ENCODE data around the gene LRRC2. TPM values are rescaled to one million over a fixed set of nuclear protein-coding genes. Genes with fewer than 3 reads are reported as not detected.

Gene LRRC2
- total and polyA plus RNA-seq, 7 experiments from 2014 or later, result 0.10 to 0.48 (median 0.32) TPM; not detected in 2

DNA sequence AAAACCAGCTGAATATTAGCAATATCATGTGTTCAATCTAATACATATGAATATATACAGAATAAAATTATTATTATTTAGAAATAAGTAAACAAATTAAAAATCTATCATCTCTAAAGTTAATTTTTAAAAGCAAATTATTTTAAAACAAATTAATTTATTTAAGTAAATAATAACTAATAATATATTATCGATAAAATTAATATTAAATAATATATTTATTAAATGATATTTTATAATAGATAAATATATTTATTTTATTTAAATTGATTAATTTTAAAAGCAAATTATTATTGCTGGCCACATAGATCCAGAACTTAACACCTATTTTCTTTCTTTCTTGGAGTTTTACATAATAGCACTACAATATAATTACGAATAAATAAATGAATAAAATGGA, 46.1 kb downstream of the LRRC2 start:
- H3K4me3 ChIP-seq (ENCODE audit: low read length), result no peak overlapping the region
- intact Hi-C loops (cut with micrococcal nuclease), result no loop called here
- Mint-ChIP-seq H3K4me3 (no peak overlapping the region), H3K36me3 (no peaks in the 10 kb centered on the region), H3K4me1 (peaks cover 0 to 4% (median 0%) of the 10 kb centered on the region in 7 donors), H3K27me3 (peaks cover 0 to 29% (median 0%) of the 10 kb centered on the region in 5 donors), H3K27ac (no peak overlapping the region), H3K9me3 (no peaks in the 10 kb centered on the region)
- ATAC-seq (no peak), DNase-seq (no peak)
- H3K4me1 ChIP-seq (ENCODE audit: control insufficient read depth in 2 of 2, insufficient read depth in 2 of 2, low read length in 2 of 2), result no peaks in the 10 kb centered on the region
- no peak overlapping the region for H3K27ac ChIP-seq (ENCODE audit: low read depth, low read length)
- H3K27me3 ChIP-seq (ENCODE audit: control insufficient read depth in 2 of 2, insufficient read depth in 2 of 2, low read length in 2 of 2), result no peaks in the 10 kb centered on the region
- POLR2A ChIA-PET, result no interaction called here
- CTCF ChIA-PET, result interaction anchor here (1.1 kb wide), 1 partner anchor 27 kb away, joined by 3 read pairs; no protein-coding TSS in a partner anchor
- H3K9me3 ChIP-seq (ENCODE audit: control insufficient read depth in 2 of 3, low read length in 3 of 3), result no peaks in the 10 kb centered on the region
- H3K36me3 ChIP-seq (ENCODE audit: control insufficient read depth in 2 of 3, insufficient read depth in 3 of 3, low read length in 3 of 3), result no peaks in the 10 kb centered on the region

DNA sequence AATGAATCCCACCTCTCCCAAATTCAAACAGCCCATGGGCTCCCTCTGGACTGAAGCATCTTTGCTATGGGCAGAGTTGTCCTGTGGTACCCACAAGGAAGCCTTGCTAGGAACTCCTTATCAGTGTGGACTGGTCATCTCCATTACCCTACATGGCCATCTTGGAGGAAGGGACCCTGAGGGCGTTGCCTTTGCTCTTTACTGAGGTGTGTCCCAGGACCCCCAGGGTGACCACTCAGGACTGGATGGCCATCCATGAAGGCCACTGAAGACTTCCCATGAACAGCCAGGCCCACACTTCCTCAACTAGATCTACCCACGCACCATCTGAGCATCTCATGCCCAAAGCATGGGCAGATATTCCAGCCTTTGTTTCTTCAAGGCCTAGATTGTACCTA, 48.3 kb downstream of the LRRC2 start:
- POLR2A ChIA-PET, result no interaction called here
- Histone ChIP-seq H3K36me3 (ENCODE audit: control insufficient read depth in 2 of 3, insufficient read depth in 3 of 3, low read length in 3 of 3) (no peaks in the 10 kb centered on the region), H3K27ac (ENCODE audit: low read depth, low read length) (no peak overlapping the region), H3K4me3 (ENCODE audit: low read length) (no peak overlapping the region), H3K4me1 (ENCODE audit: control insufficient read depth in 2 of 2, insufficient read depth in 2 of 2, low read length in 2 of 2) (no peaks in the 10 kb centered on the region), H3K9me3 (ENCODE audit: control insufficient read depth in 2 of 3, low read length in 3 of 3) (no peaks in the 10 kb centered on the region), H3K27me3 (ENCODE audit: control insufficient read depth in 2 of 2, insufficient read depth in 2 of 2, low read length in 2 of 2) (no peaks in the 10 kb centered on the region)
- Mint-ChIP-seq H3K4me3 (no peak overlapping the region), H3K4me1 (no peaks in the 10 kb centered on the region), H3K27ac (no peak overlapping the region), H3K9me3 (no peaks in the 10 kb centered on the region), H3K36me3 (no peaks in the 10 kb centered on the region), H3K27me3 (peaks cover 0 to 36% (median 0%) of the 10 kb centered on the region in 5 donors)
- no peak for DNase-seq
- intact Hi-C loops (cut with micrococcal nuclease), result no loop called here
- CTCF ChIA-PET, result no interaction called here
- ATAC-seq, result no peak

DNA sequence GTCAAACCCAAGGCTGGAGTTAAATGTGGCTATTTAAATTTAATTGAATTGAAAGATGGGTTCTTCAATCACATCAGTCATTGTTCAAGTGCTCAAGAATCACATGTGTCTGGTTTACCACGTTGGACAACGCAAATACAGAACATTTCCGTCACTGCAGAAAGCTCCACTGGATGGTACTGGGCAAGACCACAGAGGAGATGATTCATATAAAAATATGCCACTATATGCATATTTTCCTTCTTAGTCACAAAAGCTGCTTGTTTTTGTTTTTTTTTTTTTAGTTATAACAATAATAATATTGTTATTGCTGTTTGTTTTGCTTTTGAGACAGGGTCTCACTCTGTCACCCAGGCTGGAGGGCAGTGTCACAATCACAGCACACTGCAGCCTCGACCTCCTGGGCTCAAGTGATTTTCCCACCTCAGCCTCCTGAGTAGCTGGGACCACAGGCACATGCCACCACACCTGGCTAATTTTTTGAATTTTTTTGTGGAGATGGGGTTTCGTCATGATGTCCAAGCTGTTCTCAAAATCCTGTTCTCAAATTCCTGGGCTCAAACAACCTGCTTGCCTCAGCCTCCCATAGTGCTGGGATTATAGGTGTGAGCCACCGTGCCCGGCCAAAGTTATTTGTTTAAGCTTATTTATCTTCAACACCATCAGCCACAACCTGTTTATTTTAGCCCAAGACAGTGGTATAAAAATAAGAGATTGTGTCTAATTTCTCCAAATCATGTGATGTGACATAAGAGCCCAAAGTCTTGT, 48.9 kb downstream of the LRRC2 start:
- DNase-seq (no peak), ATAC-seq (no peak)
- intact Hi-C loops (cut with micrococcal nuclease), result no loop called here
- POLR2A ChIA-PET, result no interaction called here
- no peaks in the 10 kb centered on the region for H3K36me3 Mint-ChIP-seq
- peak overlapping the region in 1 of 9 donors; percentile 21 for H3K27ac Mint-ChIP-seq
- no peak overlapping the region for H3K4me3 Mint-ChIP-seq
- peaks cover 0 to 3% (median 0%) of the 10 kb centered on the region in 11 donors for H3K9me3 Mint-ChIP-seq
- Histone ChIP-seq H3K4me3 (ENCODE audit: low read length) (no peak overlapping the region), H3K27me3 (ENCODE audit: control insufficient read depth in 2 of 2, insufficient read depth in 2 of 2, low read length in 2 of 2) (no peaks in the 10 kb centered on the region), H3K27ac (ENCODE audit: low read depth, low read length) (no peak overlapping the region), H3K9me3 (ENCODE audit: control insufficient read depth in 2 of 3, low read length in 3 of 3) (no peaks in the 10 kb centered on the region), H3K36me3 (ENCODE audit: control insufficient read depth in 2 of 3, insufficient read depth in 3 of 3, low read length in 3 of 3) (no peaks in the 10 kb centered on the region), H3K4me1 (ENCODE audit: control insufficient read depth in 2 of 2, insufficient read depth in 2 of 2, low read length in 2 of 2) (no peaks in the 10 kb centered on the region)
- CTCF ChIA-PET, result no interaction called here
- H3K27me3 Mint-ChIP-seq, result peaks cover 0 to 36% (median 0%) of the 10 kb centered on the region in 5 donors
- H3K4me1 Mint-ChIP-seq, result peaks cover 0 to 5% (median 0%) of the 10 kb centered on the region in 7 donors

DNA sequence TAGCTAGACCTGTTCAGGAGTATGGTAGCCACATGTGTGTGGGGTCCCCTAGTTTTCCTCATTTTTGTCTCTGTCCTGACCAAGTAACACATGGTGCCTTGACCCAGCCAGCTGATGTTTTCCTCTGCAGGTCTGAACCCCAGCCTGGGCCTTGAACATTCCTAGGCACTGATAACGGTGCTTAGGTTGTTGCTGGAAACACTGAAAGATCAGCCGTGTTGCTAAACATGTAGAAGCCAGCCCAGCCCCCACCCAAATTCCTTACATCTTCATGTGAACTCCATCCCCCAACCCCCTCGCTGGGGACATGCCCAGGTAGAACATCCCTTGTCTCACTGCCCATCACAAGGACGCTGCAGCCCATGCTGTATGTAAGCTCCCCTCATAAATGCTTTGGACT, 49.6 kb downstream of the LRRC2 start:
- H3K4me1 Mint-ChIP-seq, result peaks cover 0 to 6% (median 0%) of the 10 kb centered on the region in 7 donors
- DNase-seq (no peak), ATAC-seq (no peak)
- H3K27me3 Mint-ChIP-seq, result peaks cover 0 to 43% (median 0%) of the 10 kb centered on the region in 5 donors
- H3K4me3 ChIP-seq (ENCODE audit: low read length), result no peak overlapping the region
- no peak overlapping the region for H3K4me3 Mint-ChIP-seq
- ChIA-PET POLR2A (no interaction called here), CTCF (no interaction called here)
- intact Hi-C loops (cut with micrococcal nuclease), result no loop called here
- H3K36me3 ChIP-seq (ENCODE audit: control insufficient read depth in 2 of 3, insufficient read depth in 3 of 3, low read length in 3 of 3), result no peaks in the 10 kb centered on the region
- no peaks in the 10 kb centered on the region for H3K9me3 ChIP-seq (ENCODE audit: control insufficient read depth in 2 of 3, low read length in 3 of 3)
- peaks cover 0 to 3% (median 0%) of the 10 kb centered on the region in 11 donors for H3K9me3 Mint-ChIP-seq
- no peak overlapping the region for H3K27ac ChIP-seq (ENCODE audit: low read depth, low read length)
- H3K36me3 Mint-ChIP-seq, result no peaks in the 10 kb centered on the region
- peak overlapping the region in 1 of 9 donors; percentile 41 for H3K27ac Mint-ChIP-seq
- H3K27me3 ChIP-seq (ENCODE audit: control insufficient read depth in 2 of 2, insufficient read depth in 2 of 2, low read length in 2 of 2), result no peaks in the 10 kb centered on the region
- H3K4me1 ChIP-seq (ENCODE audit: control insufficient read depth in 2 of 2, insufficient read depth in 2 of 2, low read length in 2 of 2), result no peaks in the 10 kb centered on the region

DNA sequence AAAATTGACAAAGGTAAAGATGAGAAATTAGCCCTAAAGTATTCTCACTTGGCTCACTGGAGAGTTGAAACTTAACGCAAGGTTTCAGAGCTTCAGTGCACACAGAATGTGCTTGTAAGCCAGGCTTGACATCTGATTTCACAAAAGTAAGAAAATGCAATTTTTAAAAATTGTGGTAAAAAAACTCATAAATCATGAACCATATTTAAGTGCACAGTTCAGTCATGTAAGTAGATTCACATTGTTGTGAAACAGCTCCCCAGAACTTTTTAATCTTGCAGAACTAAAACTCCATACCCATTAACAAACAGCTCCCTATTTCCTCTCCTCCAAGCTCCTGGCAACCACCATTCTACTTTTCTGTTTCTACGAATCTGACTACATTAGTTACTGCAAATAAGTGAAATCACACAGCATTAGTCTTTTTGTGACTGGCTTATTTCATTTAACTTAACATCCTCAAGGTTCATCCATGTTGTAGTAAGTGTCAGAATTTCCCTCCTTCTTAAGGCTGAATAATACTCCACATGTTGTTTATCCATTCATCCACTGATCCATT, 53.8 kb downstream of the LRRC2 start:
- H3K4me1 Mint-ChIP-seq, result peaks cover 0 to 6% (median 0%) of the 10 kb centered on the region in 7 donors
- H3K36me3 ChIP-seq (ENCODE audit: control insufficient read depth in 2 of 3, insufficient read depth in 3 of 3, low read length in 3 of 3), result no peaks in the 10 kb centered on the region
- H3K27me3 ChIP-seq (ENCODE audit: control insufficient read depth in 2 of 2, insufficient read depth in 2 of 2, low read length in 2 of 2), result no peaks in the 10 kb centered on the region
- H3K9me3 ChIP-seq (ENCODE audit: control insufficient read depth in 2 of 3, low read length in 3 of 3), result no peaks in the 10 kb centered on the region
- peaks cover 0 to 3% (median 0%) of the 10 kb centered on the region in 11 donors for H3K9me3 Mint-ChIP-seq
- no peak overlapping the region for H3K27ac Mint-ChIP-seq
- no peaks in the 10 kb centered on the region for H3K36me3 Mint-ChIP-seq
- H3K27ac ChIP-seq (ENCODE audit: low read depth, low read length), result no peak overlapping the region
- DNase-seq, result no peak
- intact Hi-C loops (cut with micrococcal nuclease), result no loop called here
- ATAC-seq, result no peak
- H3K4me1 ChIP-seq (ENCODE audit: control insufficient read depth in 2 of 2, insufficient read depth in 2 of 2, low read length in 2 of 2), result no peaks in the 10 kb centered on the region
- H3K4me3 Mint-ChIP-seq, result no peak overlapping the region
- ChIA-PET POLR2A (interaction anchor here (0.8 kb wide), 1 partner anchor 649 kb away, joined by 3 read pairs; no protein-coding TSS in a partner anchor), CTCF (interaction anchor here (0.8 kb wide), 1 partner anchor 23 kb away, joined by 3 read pairs; no protein-coding TSS in a partner anchor)
- peaks cover 0 to 49% (median 2%) of the 10 kb centered on the region in 5 donors for H3K27me3 Mint-ChIP-seq
- no peak overlapping the region for H3K4me3 ChIP-seq (ENCODE audit: low read length)

DNA sequence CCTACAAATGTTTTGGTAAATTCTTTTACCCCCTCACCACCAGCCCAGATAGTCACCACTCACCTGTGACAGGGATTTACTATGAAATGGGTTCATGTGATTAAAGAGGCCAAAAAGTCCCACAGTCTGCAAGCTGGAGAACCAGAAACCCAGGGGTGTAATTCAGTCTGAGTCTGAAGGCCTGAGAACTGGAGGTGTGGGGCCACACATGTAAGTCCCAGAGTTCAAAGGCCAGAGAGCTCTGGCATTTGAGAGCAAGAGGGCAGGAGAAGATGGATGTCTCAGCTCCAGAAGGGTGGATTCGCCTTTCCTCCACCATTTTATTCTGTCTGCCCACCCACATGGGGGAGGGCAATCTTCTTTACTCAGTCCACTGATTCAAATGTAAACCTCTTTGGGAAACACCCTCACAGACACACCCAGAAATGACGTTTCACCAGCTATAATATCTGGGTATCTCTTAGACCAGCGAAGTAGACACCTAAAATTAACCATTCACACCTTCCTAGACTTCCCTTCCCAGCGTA, 56.4 kb downstream of the LRRC2 start:
- Mint-ChIP-seq H3K9me3 (peaks cover 0 to 3% (median 0%) of the 10 kb centered on the region in 11 donors), H3K36me3 (no peaks in the 10 kb centered on the region), H3K27ac (no peak overlapping the region), H3K27me3 (peaks cover 0 to 52% (median 2%) of the 10 kb centered on the region in 5 donors), H3K4me1 (peaks cover 0 to 12% (median 2%) of the 10 kb centered on the region in 7 donors), H3K4me3 (no peak overlapping the region)
- Histone ChIP-seq H3K4me3 (ENCODE audit: low read length) (no peak overlapping the region), H3K27me3 (ENCODE audit: control insufficient read depth in 2 of 2, insufficient read depth in 2 of 2, low read length in 2 of 2) (no peaks in the 10 kb centered on the region), H3K36me3 (ENCODE audit: control insufficient read depth in 2 of 3, insufficient read depth in 3 of 3, low read length in 3 of 3) (no peaks in the 10 kb centered on the region), H3K4me1 (ENCODE audit: control insufficient read depth in 2 of 2, insufficient read depth in 2 of 2, low read length in 2 of 2) (no peaks in the 10 kb centered on the region), H3K9me3 (ENCODE audit: control insufficient read depth in 2 of 3, low read length in 3 of 3) (no peaks in the 10 kb centered on the region), H3K27ac (ENCODE audit: low read depth, low read length) (no peak overlapping the region)
- intact Hi-C loops (cut with micrococcal nuclease), result no loop called here
- ATAC-seq (no peak), DNase-seq (no peak)
- POLR2A ChIA-PET, result no interaction called here
- CTCF ChIA-PET, result interaction anchor here (0.9 kb wide), 1 partner anchor 120 kb away, joined by 3 read pairs; no protein-coding TSS in a partner anchor
